ENCODE data around the gene PTPRN2. TPM values are rescaled to one million over a fixed set of nuclear protein-coding genes. Genes with fewer than 3 reads are reported as not detected.

Gene PTPRN2
- total and polyA plus RNA-seq, 2 donors (not counting 1 experiment from before 2014, with no cell fraction given) = 0.54 to 1.2 TPM

DNA sequence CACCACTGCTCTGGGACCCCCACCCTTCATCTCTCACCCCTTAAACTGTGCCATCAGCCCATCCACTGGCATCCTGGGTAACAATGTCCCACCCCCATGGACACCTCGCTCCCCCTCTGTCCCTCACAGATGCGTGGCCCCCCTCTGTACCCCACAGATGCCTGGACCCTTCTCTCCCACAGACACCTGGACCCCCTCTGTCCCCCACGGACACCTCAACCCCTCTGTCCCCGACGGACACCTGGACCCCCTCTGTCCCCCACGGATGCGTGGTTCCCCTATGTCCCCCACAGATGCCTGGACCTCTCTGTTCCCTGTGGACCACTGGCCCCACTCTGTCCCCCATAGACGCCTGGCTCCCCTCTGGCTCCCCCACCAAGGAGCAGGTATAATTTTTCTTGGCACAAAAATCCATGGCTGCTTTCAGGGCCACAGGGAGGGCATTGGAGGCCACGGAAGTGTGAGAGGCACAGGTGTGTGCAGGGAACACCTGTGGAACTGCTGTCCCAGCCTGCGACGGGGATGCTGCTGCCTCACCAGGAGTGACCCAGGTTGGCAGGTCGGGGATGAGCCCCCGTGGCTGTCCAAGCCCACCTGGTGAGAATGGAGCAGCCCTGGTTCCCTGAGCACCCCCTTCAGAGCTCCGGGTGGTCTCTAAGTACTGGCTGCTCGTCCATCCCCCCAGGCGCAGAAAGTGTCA, 193.5 kb downstream of the PTPRN2 start:
- H2AFZ ChIP-seq (ENCODE audit: low read length) = no peak overlapping the region
- no peaks in the 10 kb centered on the region for H3K79me2 ChIP-seq (ENCODE audit: control insufficient read depth, insufficient read depth, low read length)
- no peak for TF ChIP-seq EZH2 (IDR thresholded peaks at IDR 0.05; ENCODE audit: low read length, missing control alignments)
- TF ChIP-seq, protein P1, sequence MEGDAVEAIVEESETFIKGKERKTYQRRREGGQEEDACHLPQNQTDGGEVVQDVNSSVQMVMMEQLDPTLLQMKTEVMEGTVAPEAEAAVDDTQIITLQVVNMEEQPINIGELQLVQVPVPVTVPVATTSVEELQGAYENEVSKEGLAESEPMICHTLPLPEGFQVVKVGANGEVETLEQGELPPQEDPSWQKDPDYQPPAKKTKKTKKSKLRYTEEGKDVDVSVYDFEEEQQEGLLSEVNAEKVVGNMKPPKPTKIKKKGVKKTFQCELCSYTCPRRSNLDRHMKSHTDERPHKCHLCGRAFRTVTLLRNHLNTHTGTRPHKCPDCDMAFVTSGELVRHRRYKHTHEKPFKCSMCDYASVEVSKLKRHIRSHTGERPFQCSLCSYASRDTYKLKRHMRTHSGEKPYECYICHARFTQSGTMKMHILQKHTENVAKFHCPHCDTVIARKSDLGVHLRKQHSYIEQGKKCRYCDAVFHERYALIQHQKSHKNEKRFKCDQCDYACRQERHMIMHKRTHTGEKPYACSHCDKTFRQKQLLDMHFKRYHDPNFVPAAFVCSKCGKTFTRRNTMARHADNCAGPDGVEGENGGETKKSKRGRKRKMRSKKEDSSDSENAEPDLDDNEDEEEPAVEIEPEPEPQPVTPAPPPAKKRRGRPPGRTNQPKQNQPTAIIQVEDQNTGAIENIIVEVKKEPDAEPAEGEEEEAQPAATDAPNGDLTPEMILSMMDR (conservative IDR thresholded peaks at IDR 0.05 in 1 of 2, IDR thresholded peaks at IDR 0.05 in 1 of 2; ENCODE audit: low read depth in 1 of 2, low read length in 2 of 2) = no peak
- H3K9me3 ChIP-seq (ENCODE audit: control insufficient read depth, insufficient read depth, low read depth, low read length) = no peaks in the 10 kb centered on the region
- H3K4me2 ChIP-seq (ENCODE audit: extremely low read depth, insufficient read depth, low read length) = no peak overlapping the region
- no peak overlapping the region for H3K9ac ChIP-seq (ENCODE audit: insufficient read depth, low read length)
- H3K36me3 ChIP-seq (ENCODE audit: control insufficient read depth, insufficient read depth, low read length) = no peaks in the 10 kb centered on the region
- no peaks in the 10 kb centered on the region for H3K4me1 ChIP-seq (ENCODE audit: control insufficient read depth, extremely low read depth, insufficient read depth, low read length)
- H4K20me1 ChIP-seq (ENCODE audit: control insufficient read depth, extremely low read depth, insufficient read depth, low read length) = no peaks in the 10 kb centered on the region
- no peak for DNase-seq (ENCODE audit: low read depth in 2 of 2)
- no peaks in the 10 kb centered on the region for H3K27me3 ChIP-seq (ENCODE audit: control insufficient read depth, insufficient read depth, low read length)
- H3K27ac ChIP-seq (ENCODE audit: insufficient read depth, low read length) = no peak overlapping the region
- H3K4me3 ChIP-seq (replicated peaks in 1 of 4; ENCODE audit: control extremely low read depth in 1 of 4, insufficient read depth in 1 of 4, low read depth in 3 of 4, low read length in 4 of 4) = no peak overlapping the region

DNA sequence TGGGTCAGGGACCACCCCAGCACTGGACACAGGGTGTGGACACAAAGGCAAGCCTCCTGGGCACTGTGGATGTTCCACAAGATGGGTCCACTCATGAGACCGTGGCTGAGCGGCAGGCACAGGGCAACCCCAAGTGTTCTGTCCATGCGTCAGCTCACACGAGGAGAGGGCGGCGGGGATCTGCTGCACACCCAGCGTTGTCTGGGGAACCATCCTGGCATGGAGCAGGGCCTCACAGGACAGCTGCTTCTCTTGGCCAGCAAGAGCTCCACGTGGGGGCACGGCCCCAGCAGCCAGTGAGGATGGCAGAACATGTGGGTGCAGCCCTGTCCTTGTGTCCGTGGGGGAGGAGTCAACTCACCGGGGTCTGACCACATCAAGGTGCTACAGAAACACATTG, 195.4 kb downstream of the PTPRN2 start:
- Histone ChIP-seq H3K4me2 (ENCODE audit: extremely low read depth, insufficient read depth, low read length) (no peak overlapping the region), H2AFZ (ENCODE audit: low read length) (no peak overlapping the region), H3K27me3 (ENCODE audit: control insufficient read depth, insufficient read depth, low read length) (no peaks in the 10 kb centered on the region), H3K4me1 (ENCODE audit: control insufficient read depth, extremely low read depth, insufficient read depth, low read length) (no peaks in the 10 kb centered on the region), H3K79me2 (ENCODE audit: control insufficient read depth, insufficient read depth, low read length) (no peaks in the 10 kb centered on the region), H3K36me3 (ENCODE audit: control insufficient read depth, insufficient read depth, low read length) (no peaks in the 10 kb centered on the region), H4K20me1 (ENCODE audit: control insufficient read depth, extremely low read depth, insufficient read depth, low read length) (no peaks in the 10 kb centered on the region), H3K27ac (ENCODE audit: insufficient read depth, low read length) (no peak overlapping the region), H3K4me3 (replicated peaks in 1 of 4; ENCODE audit: control extremely low read depth in 1 of 4, insufficient read depth in 1 of 4, low read depth in 3 of 4, low read length in 4 of 4) (no peak overlapping the region), H3K9ac (ENCODE audit: insufficient read depth, low read length) (no peak overlapping the region), H3K9me3 (ENCODE audit: control insufficient read depth, insufficient read depth, low read depth, low read length) (no peaks in the 10 kb centered on the region)
- TF ChIP-seq EZH2 (IDR thresholded peaks at IDR 0.05; ENCODE audit: low read length, missing control alignments) = no peak
- TF ChIP-seq, protein P1 (conservative IDR thresholded peaks at IDR 0.05 in 1 of 2, IDR thresholded peaks at IDR 0.05 in 1 of 2; ENCODE audit: low read depth in 1 of 2, low read length in 2 of 2) = no peak
- DNase-seq (ENCODE audit: low read depth in 2 of 2) = no peak

DNA sequence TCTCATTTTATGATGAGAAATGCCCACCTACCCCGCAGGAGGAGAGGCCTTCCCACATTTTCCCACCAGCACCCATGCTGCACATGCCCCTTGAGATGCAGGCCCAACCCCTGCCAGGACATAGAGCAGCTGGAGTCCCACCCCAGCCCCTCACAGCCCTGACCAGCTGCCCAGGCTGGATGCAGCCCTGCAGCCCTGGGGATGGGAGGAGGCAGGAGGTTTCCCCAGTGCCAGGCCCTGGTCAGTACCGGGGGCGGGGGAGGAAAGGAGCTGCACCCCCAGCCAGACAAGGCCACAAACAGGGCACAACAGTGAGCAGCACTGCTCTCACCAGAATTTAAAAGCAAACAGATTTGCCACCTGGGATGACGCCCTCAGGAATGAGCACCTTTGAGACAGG, 196.1 kb downstream of the PTPRN2 start:
- no peaks in the 10 kb centered on the region for H3K9me3 ChIP-seq (ENCODE audit: control insufficient read depth, insufficient read depth, low read depth, low read length)
- H3K4me1 ChIP-seq (ENCODE audit: control insufficient read depth, extremely low read depth, insufficient read depth, low read length) = no peaks in the 10 kb centered on the region
- no peaks in the 10 kb centered on the region for H3K27me3 ChIP-seq (ENCODE audit: control insufficient read depth, insufficient read depth, low read length)
- no peaks in the 10 kb centered on the region for H4K20me1 ChIP-seq (ENCODE audit: control insufficient read depth, extremely low read depth, insufficient read depth, low read length)
- no peak overlapping the region for H2AFZ ChIP-seq (ENCODE audit: low read length)
- H3K9ac ChIP-seq (ENCODE audit: insufficient read depth, low read length) = no peak overlapping the region
- no peak for TF ChIP-seq EZH2 (IDR thresholded peaks at IDR 0.05; ENCODE audit: low read length, missing control alignments)
- TF ChIP-seq, protein P1 (conservative IDR thresholded peaks at IDR 0.05 in 1 of 2, IDR thresholded peaks at IDR 0.05 in 1 of 2; ENCODE audit: low read depth in 1 of 2, low read length in 2 of 2) = no peak
- H3K79me2 ChIP-seq (ENCODE audit: control insufficient read depth, insufficient read depth, low read length) = no peaks in the 10 kb centered on the region
- no peaks in the 10 kb centered on the region for H3K36me3 ChIP-seq (ENCODE audit: control insufficient read depth, insufficient read depth, low read length)
- H3K4me3 ChIP-seq (replicated peaks in 1 of 4; ENCODE audit: control extremely low read depth in 1 of 4, insufficient read depth in 1 of 4, low read depth in 3 of 4, low read length in 4 of 4) = no peak overlapping the region
- H3K4me2 ChIP-seq (ENCODE audit: extremely low read depth, insufficient read depth, low read length) = no peak overlapping the region
- H3K27ac ChIP-seq (ENCODE audit: insufficient read depth, low read length) = no peak overlapping the region
- no peak for DNase-seq (ENCODE audit: low read depth in 2 of 2)

Data from fibroblast of lung (primary cell).